H1 (cell line): ENCODE data around the gene RPL39L. TPM values are rescaled to one million over a fixed set of nuclear protein-coding genes. Genes with fewer than 3 reads are reported as not detected.

Source experiments
- CTCF ChIA-PET: fragments of 300-600 bp; sonication (Branson Sonifier 250); formaldehyde crosslinking; loops from one replicate; lab custom pipeline; 2021; ENCODE audit not compliant: partially characterized antibody; lab: Charles Lee
- POLR2A ChIA-PET: fragments of 300-600 bp; sonication (Branson Sonifier 250); formaldehyde crosslinking; loops from one replicate; lab custom pipeline; 2021; ENCODE audit warnings: inconsistent platforms; ENCODE audit not compliant: partially characterized antibody; lab: Charles Lee
- DNase-seq, 2 experiments: peaks; one replicate each; pipeline versions ENCODE4 v3.0.0 to v3.0.0-alpha.2; 2010 to 2022; ENCODE audit warnings: low spot score in 2 of 2, low read depth in 1 of 2, mixed read lengths in 1 of 2
- FAIRE-seq: peaks from 2 replicates; lab custom pipeline; 2011; peaks lifted over from hg19 to GRCh38; lab: Jason Lieb, UNC
- H2AFZ ChIP-seq: 2 replicates; pipeline ENCODE4 v1.8.1; 2012; ENCODE audit warnings: low read length, inconsistent platforms
- H2AK5ac ChIP-seq: 2 replicates; pipeline ENCODE4 v1.6.1; 2013; ENCODE audit warnings: low read depth, low read length
- H2BK120ac ChIP-seq: replicated peaks from 2 replicates; pipeline ENCODE3; 2013; ENCODE audit warnings: low read depth, low read length, inconsistent platforms
- H2BK12ac ChIP-seq: 2 replicates; pipeline ENCODE4 v1.6.1; 2013; ENCODE audit warnings: low read depth, low read length
- H2BK15ac ChIP-seq: 2 replicates; pipeline ENCODE4 v1.6.1; 2013; ENCODE audit warnings: low read length
- H2BK20ac ChIP-seq: 2 replicates; pipeline ENCODE4 v1.6.1; 2013; ENCODE audit warnings: low read length
- H2BK5ac ChIP-seq: 2 replicates; pipeline ENCODE4 v1.6.1; 2013; ENCODE audit warnings: low read depth, low read length
- H3K14ac ChIP-seq: 2 replicates; pipeline ENCODE4 v1.6.1; 2013; ENCODE audit warnings: inconsistent platforms; ENCODE audit not compliant: insufficient read length
- H3K18ac ChIP-seq: 2 replicates; pipeline ENCODE4 v1.6.1; 2013; ENCODE audit warnings: low read length; ENCODE audit errors: extremely low read depth
- H3K23ac ChIP-seq: 2 replicates; pipeline ENCODE4 v1.6.1; 2013; ENCODE audit warnings: inconsistent platforms; ENCODE audit not compliant: insufficient read length
- H3K23me2 ChIP-seq: 2 replicates; pipeline ENCODE4 v1.6.1; 2013; ENCODE audit warnings: low read depth, low read length
- H3K27ac ChIP-seq: 2 replicates; pipeline ENCODE4 v1.6.1; 2011; ENCODE audit warnings: low read depth, low read length, inconsistent platforms
- H3K27me3 ChIP-seq, 4 experiments: replicated peaks in 1 of 4; 1 replicate in 1 of 4; 2 replicates in 3 of 4; pipeline versions ENCODE4 v1.6.1 to v1.8.1; 2011 to 2013; ENCODE audit warnings: low read length in 3 of 4, mild to moderate bottlenecking in 3 of 4, inconsistent platforms in 2 of 4, mixed read lengths in 2 of 4, moderate library complexity in 1 of 4; ENCODE audit not compliant: control insufficient read depth in 3 of 4, insufficient read depth in 3 of 4; ENCODE audit errors: extremely low read depth in 1 of 4
- H3K36me3 ChIP-seq, 4 experiments: 2 replicates each; pipeline versions ENCODE4 v1.6.1 to v1.8.1; 2011 to 2013; ENCODE audit warnings: mild to moderate bottlenecking in 4 of 4, low read length in 3 of 4, moderate library complexity in 2 of 4, control low read depth in 1 of 4, inconsistent platforms in 1 of 4; ENCODE audit not compliant: insufficient read depth in 4 of 4, control insufficient read depth in 2 of 4
- H3K4ac ChIP-seq: replicated peaks from 2 replicates; pipeline ENCODE3; 2013; ENCODE audit warnings: low read length, low read depth, mixed read lengths, inconsistent platforms; ENCODE audit not compliant: insufficient read length
- H3K4me1 ChIP-seq, 4 experiments: replicated peaks in 1 of 4; 1 replicate in 1 of 4; 2 replicates in 3 of 4; pipeline versions ENCODE4 v1.6.1 to v1.8.1; 2011 to 2013; ENCODE audit warnings: low read length in 3 of 4, inconsistent platforms in 2 of 4, mixed read lengths in 1 of 4; ENCODE audit not compliant: insufficient read depth in 4 of 4, control insufficient read depth in 3 of 4
- H3K4me2 ChIP-seq, 2 experiments: 2 replicates each; pipeline versions ENCODE4 v1.6.1 to v1.8.1; 2011 to 2013; ENCODE audit warnings: low read depth in 2 of 2, low read length in 2 of 2, control low read depth in 1 of 2, inconsistent platforms in 1 of 2, mild to moderate bottlenecking in 1 of 2; ENCODE audit not compliant: insufficient read depth in 1 of 2
- H3K4me3 ChIP-seq, 4 experiments: fragments of 200-600, 300-600 bp in 1 of 4; sonication (generic), shearing (Covaris generic), sonication (Bioruptor Twin) in 1 of 4; 2 replicates each; pipeline versions ENCODE4 v1.5.1 to v1.8.1; 2011 to 2016; ENCODE audit warnings: low read length in 4 of 4, low read depth in 3 of 4, control low read depth in 2 of 4, inconsistent platforms in 2 of 4, mild to moderate bottlenecking in 2 of 4, mixed read lengths in 1 of 4, moderate library complexity in 1 of 4; ENCODE audit not compliant: insufficient read depth in 2 of 4; ENCODE audit errors: extremely low read depth in 1 of 4
- H3K56ac ChIP-seq: replicated peaks from 2 replicates; pipeline ENCODE3; 2013; ENCODE audit warnings: low read depth, mild to moderate bottlenecking, mixed read lengths, low read length, inconsistent platforms; ENCODE audit not compliant: insufficient read length
- H3K79me1 ChIP-seq: 2 replicates; pipeline ENCODE4 v1.6.1; 2013; ENCODE audit warnings: low read depth, low read length, control low read depth
- H3K79me2 ChIP-seq, 2 experiments: 2 replicates each; pipeline versions ENCODE4 v1.6.1 to v1.8.1; 2012 to 2013; ENCODE audit warnings: low read length in 2 of 2, mild to moderate bottlenecking in 2 of 2, inconsistent platforms in 1 of 2; ENCODE audit not compliant: insufficient read depth in 2 of 2, control insufficient read depth in 1 of 2
- H3K9ac ChIP-seq, 4 experiments: replicated peaks in 1 of 4; 1 replicate in 1 of 4; 2 replicates in 3 of 4; pipeline versions ENCODE4 v1.6.1 to v1.8.1; 2011 to 2013; ENCODE audit warnings: low read depth in 3 of 4, low read length in 3 of 4, control low read depth in 2 of 4, mild to moderate bottlenecking in 2 of 4, moderate library complexity in 2 of 4, inconsistent platforms in 1 of 4; ENCODE audit errors: extremely low read depth in 1 of 4
- H3K9me3 ChIP-seq, 2 experiments: 2 replicates each; pipeline versions ENCODE4 v1.6.1 to v1.8.1; 2012 to 2013; ENCODE audit warnings: mild to moderate bottlenecking in 2 of 2, moderate library complexity in 2 of 2, control low read depth in 1 of 2, inconsistent platforms in 1 of 2, low read depth in 1 of 2, low read length in 1 of 2, mixed read lengths in 1 of 2; ENCODE audit not compliant: insufficient read depth in 2 of 2
- H4K20me1 ChIP-seq, 2 experiments: replicated peaks in 1 of 2; 2 replicates each; pipeline versions ENCODE3 to v1.8.1; 2011 to 2013; ENCODE audit warnings: inconsistent platforms in 2 of 2, low read length in 2 of 2, mild to moderate bottlenecking in 1 of 2; ENCODE audit not compliant: insufficient read depth in 2 of 2, control insufficient read depth in 1 of 2
- H4K5ac ChIP-seq: 2 replicates; pipeline ENCODE4 v1.6.1; 2013; ENCODE audit warnings: low read length, low read depth, mixed read lengths, inconsistent platforms; ENCODE audit not compliant: insufficient read length
- H4K8ac ChIP-seq: 2 replicates; pipeline ENCODE4 v1.8.0; 2013; ENCODE audit warnings: mild to moderate bottlenecking, moderate library complexity, low read length, inconsistent platforms; ENCODE audit not compliant: insufficient read depth; ENCODE audit errors: extremely low read depth
- H4K91ac ChIP-seq: replicated peaks from 2 replicates; pipeline ENCODE3; 2013; ENCODE audit warnings: low read length, mixed read lengths, inconsistent platforms; ENCODE audit not compliant: insufficient read length
- ASH2L ChIP-seq: fragments of 200-600, 300-600 bp; sonication (generic); IDR thresholded peaks from one replicate; pipeline ENCODE4 v1.7.1; 2017; ENCODE audit warnings: low read length
- BACH1 ChIP-seq: IDR thresholded peaks from 2 replicates; pipeline ENCODE4 v1.6.1; 2012; ENCODE audit warnings: low read length, improper control_type of control experiment
- CHD1 ChIP-seq: IDR thresholded peaks from 2 replicates; pipeline ENCODE4 v1.6.1; 2012; ENCODE audit warnings: low read depth, low read length, improper control_type of control experiment
- HDAC6 ChIP-seq: IDR thresholded peaks from one replicate; pipeline ENCODE4 v1.7.1; 2012; ENCODE audit warnings: low read depth, mild to moderate bottlenecking, inconsistent platforms, low read length, moderate library complexity
- KDM1A ChIP-seq: fragments of 200-600, 300-600 bp; sonication (generic); IDR thresholded peaks from 2 replicates; pipeline ENCODE4 v1.7.1; 2016; ENCODE audit warnings: mild to moderate bottlenecking, low read length, borderline replicate concordance
- MAFK ChIP-seq: IDR thresholded peaks from 2 replicates; pipeline ENCODE4 v1.6.1; 2012; ENCODE audit warnings: low read depth, mild to moderate bottlenecking, improper control_type of control experiment, low read length
- RBBP5 ChIP-seq: IDR thresholded peaks from 2 replicates; pipeline ENCODE4 v1.7.1; 2012; ENCODE audit warnings: low read depth, mild to moderate bottlenecking, inconsistent platforms, low read length, moderate library complexity, borderline replicate concordance
- SIN3A ChIP-seq, 2 experiments: IDR thresholded peaks in 1 of 2; conservative IDR thresholded peaks in 1 of 2; 2 replicates each; pipeline ENCODE4 v1.6.1; 2011 to 2012; ENCODE audit warnings: low read length in 2 of 2, improper control_type of control experiment in 1 of 2, low read depth in 1 of 2, mild to moderate bottlenecking in 1 of 2
- SIRT6 ChIP-seq: IDR thresholded peaks from one replicate; pipeline ENCODE4 v1.7.1; 2012; ENCODE audit warnings: low read length, inconsistent platforms
- TAF1 ChIP-seq: IDR thresholded peaks from 2 replicates; pipeline ENCODE4 v1.6.1; 2011; ENCODE audit warnings: mild to moderate bottlenecking, low read depth, low read length
- TBP ChIP-seq: IDR thresholded peaks from 2 replicates; pipeline ENCODE4 v1.6.1; 2011; ENCODE audit warnings: low read depth, low read length, improper control_type of control experiment
- ZNF274 ChIP-seq: IDR thresholded peaks from 2 replicates; pipeline ENCODE4 v1.7.0; 2012; ENCODE audit warnings: low read length, borderline replicate concordance; ENCODE audit errors: extremely low read depth
- WGBS, 2 experiments: shearing (Covaris generic) in 1 of 2; methylation state at CpG; one replicate each; pipeline versions ENCODE4 v1.1.6 to v1.1.7; 2013 to 2015; ENCODE audit warnings: low lambda C conversion rate in 2 of 2, mixed read lengths in 2 of 2, inconsistent platforms in 1 of 2, low coverage in 1 of 2, missing lambda C conversion rate in 1 of 2; ENCODE audit not compliant: insufficient replicate concordance in 2 of 2, insufficient coverage in 1 of 2, insufficient read length in 1 of 2; ENCODE audit errors: extremely low coverage in 1 of 2, missing lambda C conversion rate in 1 of 2; 5-methylcytosine and 5-hydroxymethylcytosine counted together
- polyA plus RNA-seq, 7 experiments: library from polyadenylated mRNA; depleted of rRNA in 3 of 7; stranded (reverse) in 5 of 7; unstranded in 2 of 7; fragments of >200 nt in 5 of 7; fragments of 200-250 nt in 2 of 7; gene quantifications; 1 replicate in 5 of 7; 2 replicates in 1 of 7; 4 replicates in 1 of 7; pipeline versions ENCODE4 v1.2.1 to v1.2.3, GENCODE V29; 2011 to 2013; ENCODE audit warnings: missing spikeins in 2 of 7, mixed read lengths in 2 of 7
- total RNA-seq: library from RNA; stranded (reverse); fragmentation: NEBNext Ultra II Directional; extraction: Animal tissue kit (Norgen Biotek cat#: 25700); gene quantifications from 2 replicates; pipeline ENCODE4 v1.2.1, GENCODE V29; 2021
- TF ChIP-seq, protein P1 (sequence below): IDR thresholded peaks from 2 replicates; pipeline ENCODE4 v1.6.1; 2011; ENCODE audit warnings: low read length, improper control_type of control experiment

The RPL39L gene
- total and polyA plus RNA-seq, 2 of the 8 experiments (the other 6 are each of a cell fraction or from before 2014, with no cell fraction given) = 51.8 to 67.7 TPM

GRCh38 chr3:187073581-187074098 is 65.7 kb downstream of the RPL39L start:
- H4K5ac ChIP-seq = no peak overlapping the region
- no peak overlapping the region for H2BK15ac ChIP-seq
- no peak overlapping the region for H3K14ac ChIP-seq
- 82% methylated on average over 5 of the region's 5 CpGs; no CpG with 5 or more reads in 1 of the 2 experiments for WGBS, 2 experiments
- H2AK5ac ChIP-seq = no peak overlapping the region
- H2BK120ac ChIP-seq = no peak overlapping the region
- H2BK5ac ChIP-seq = no peak overlapping the region
- no peaks in the 10 kb centered on the region for H3K27me3 ChIP-seq
- no peaks in the 10 kb centered on the region for H3K9me3 ChIP-seq
- no peak overlapping the region for H2BK20ac ChIP-seq
- FAIRE-seq (no peak), DNase-seq (no peak)
- ChIA-PET CTCF (interaction anchor here (0.8 to 1.7 kb wide), 4 partner anchors 9 to 90 kb away, joined by 3 to 4 read pairs (median 3); no protein-coding TSS in a partner anchor), POLR2A (no interaction called here)
- H4K20me1 ChIP-seq = peaks cover 0 to 2% of the 10 kb centered on the region in 2 experiments
- H4K8ac ChIP-seq = no peak overlapping the region
- no peak overlapping the region for H2AFZ ChIP-seq
- H3K4me3 ChIP-seq = no peak overlapping the region
- H3K23me2 ChIP-seq = no peaks in the 10 kb centered on the region
- no peak overlapping the region for H3K18ac ChIP-seq
- peaks cover 0 to 2% of the 10 kb centered on the region in 2 experiments; a peak in 1 of 4 replicates for H3K79me2 ChIP-seq
- peaks cover 6 to 64% (median 27%) of the 10 kb centered on the region in 4 experiments; a peak in 7 of 8 replicates for H3K36me3 ChIP-seq
- no peaks in the 10 kb centered on the region; the same call in 1 of the 2 replicates for H3K79me1 ChIP-seq
- no peak overlapping the region for H4K91ac ChIP-seq
- no peak overlapping the region for H3K23ac ChIP-seq
- peaks cover 0 to 5% (median 1%) of the 10 kb centered on the region in 4 experiments; a peak in 2 of 7 replicates for H3K4me1 ChIP-seq
- H2BK12ac ChIP-seq = no peak overlapping the region
- no peak overlapping the region for H3K4me2 ChIP-seq
- no peak overlapping the region for H3K56ac ChIP-seq
- no peak overlapping the region for H3K9ac ChIP-seq
- H3K4ac ChIP-seq = no peak overlapping the region
- no peak overlapping the region for H3K27ac ChIP-seq
- TF ChIP-seq SIRT6 (no peak), CHD1 (no peak), ZNF274 (no peak), KDM1A (no peak), RBBP5 (no peak), MAFK (no peak), BACH1 (no peak), TBP (no peak), SIN3A (conservative IDR thresholded peaks at IDR 0.05 in 1 of 2, IDR thresholded peaks at IDR 0.05 in 1 of 2; ENCODE audit: low read depth in 1 of 2, low read length in 2 of 2) (no peak), TAF1 (no peak), ASH2L (no peak), HDAC6 (no peak)
- TF ChIP-seq, protein P1, sequence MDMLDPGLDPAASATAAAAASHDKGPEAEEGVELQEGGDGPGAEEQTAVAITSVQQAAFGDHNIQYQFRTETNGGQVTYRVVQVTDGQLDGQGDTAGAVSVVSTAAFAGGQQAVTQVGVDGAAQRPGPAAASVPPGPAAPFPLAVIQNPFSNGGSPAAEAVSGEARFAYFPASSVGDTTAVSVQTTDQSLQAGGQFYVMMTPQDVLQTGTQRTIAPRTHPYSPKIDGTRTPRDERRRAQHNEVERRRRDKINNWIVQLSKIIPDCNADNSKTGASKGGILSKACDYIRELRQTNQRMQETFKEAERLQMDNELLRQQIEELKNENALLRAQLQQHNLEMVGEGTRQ = no peak
